ENCODE measurements around the gene SSBP2.

Gene SSBP2

DNA sequence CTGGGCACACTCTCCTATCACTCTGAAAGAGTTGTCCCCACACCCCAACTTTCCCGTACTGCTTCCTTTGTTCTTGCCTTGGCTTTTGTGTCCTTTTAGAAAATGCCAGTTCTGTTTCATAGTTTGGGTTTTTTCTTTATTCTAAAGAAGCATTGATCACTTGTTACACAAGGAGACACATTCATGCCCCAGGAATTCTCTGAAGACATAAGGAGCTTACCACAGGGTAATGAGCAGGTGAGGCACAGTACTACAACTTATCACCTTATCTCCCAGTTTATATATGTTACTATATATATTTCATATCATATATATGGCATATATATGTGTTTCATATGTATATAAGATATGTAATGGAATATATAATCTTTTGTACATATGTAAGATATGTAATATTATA is 6.5 kb upstream of the SSBP2 start:
- TF ChIP-seq, protein P1, sequence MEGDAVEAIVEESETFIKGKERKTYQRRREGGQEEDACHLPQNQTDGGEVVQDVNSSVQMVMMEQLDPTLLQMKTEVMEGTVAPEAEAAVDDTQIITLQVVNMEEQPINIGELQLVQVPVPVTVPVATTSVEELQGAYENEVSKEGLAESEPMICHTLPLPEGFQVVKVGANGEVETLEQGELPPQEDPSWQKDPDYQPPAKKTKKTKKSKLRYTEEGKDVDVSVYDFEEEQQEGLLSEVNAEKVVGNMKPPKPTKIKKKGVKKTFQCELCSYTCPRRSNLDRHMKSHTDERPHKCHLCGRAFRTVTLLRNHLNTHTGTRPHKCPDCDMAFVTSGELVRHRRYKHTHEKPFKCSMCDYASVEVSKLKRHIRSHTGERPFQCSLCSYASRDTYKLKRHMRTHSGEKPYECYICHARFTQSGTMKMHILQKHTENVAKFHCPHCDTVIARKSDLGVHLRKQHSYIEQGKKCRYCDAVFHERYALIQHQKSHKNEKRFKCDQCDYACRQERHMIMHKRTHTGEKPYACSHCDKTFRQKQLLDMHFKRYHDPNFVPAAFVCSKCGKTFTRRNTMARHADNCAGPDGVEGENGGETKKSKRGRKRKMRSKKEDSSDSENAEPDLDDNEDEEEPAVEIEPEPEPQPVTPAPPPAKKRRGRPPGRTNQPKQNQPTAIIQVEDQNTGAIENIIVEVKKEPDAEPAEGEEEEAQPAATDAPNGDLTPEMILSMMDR (conservative IDR thresholded peaks at IDR 0.05; ENCODE audit: control insufficient read depth, insufficient read depth, low read depth, low read length) = no peak
- no peak for DNase-seq (ENCODE audit: low read depth)

DNA sequence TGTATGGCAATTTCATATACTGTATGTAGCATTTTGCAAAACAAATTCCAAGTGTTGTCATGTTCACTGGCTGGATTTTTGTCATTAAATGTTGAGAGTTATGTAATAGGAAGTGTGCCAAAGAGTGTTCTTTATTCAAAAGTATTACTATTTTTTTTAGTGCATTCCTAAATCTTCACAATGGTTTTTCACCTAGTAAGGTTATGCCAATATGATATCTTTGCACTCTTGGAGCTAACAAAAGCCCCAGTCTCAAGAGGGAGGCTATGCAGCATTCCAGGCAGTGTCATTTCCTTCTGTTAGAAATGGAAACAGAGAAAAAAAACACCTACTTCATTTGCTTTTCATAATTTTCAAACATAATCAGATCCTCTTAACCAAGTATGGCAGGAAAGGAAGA is 5.1 kb upstream of the SSBP2 start:
- no peak overlapping the region for H3K4me3 ChIP-seq (ENCODE audit: control insufficient read depth, low read depth, low read length)
- TF ChIP-seq, protein P1 (conservative IDR thresholded peaks at IDR 0.05; ENCODE audit: control insufficient read depth, insufficient read depth, low read depth, low read length) = no peak
- DNase-seq (ENCODE audit: low read depth) = no peak

More for the DNA sequence above, 6.5 kb upstream of the SSBP2 start:
- H3K4me3 ChIP-seq (ENCODE audit: control insufficient read depth, low read depth, low read length) = no peak overlapping the region

- TF ChIP-seq, protein P1 (conservative IDR thresholded peaks at IDR 0.05; ENCODE audit: control insufficient read depth, insufficient read depth, low read depth, low read length) = no peak
- no peak overlapping the region for H3K4me3 ChIP-seq (ENCODE audit: control insufficient read depth, low read depth, low read length)
- DNase-seq (ENCODE audit: low read depth) = peak; percentile 91
Observed at GRCh38 chr5:81755320-81755719, 4.4 kb upstream of the SSBP2 start.

DNA sequence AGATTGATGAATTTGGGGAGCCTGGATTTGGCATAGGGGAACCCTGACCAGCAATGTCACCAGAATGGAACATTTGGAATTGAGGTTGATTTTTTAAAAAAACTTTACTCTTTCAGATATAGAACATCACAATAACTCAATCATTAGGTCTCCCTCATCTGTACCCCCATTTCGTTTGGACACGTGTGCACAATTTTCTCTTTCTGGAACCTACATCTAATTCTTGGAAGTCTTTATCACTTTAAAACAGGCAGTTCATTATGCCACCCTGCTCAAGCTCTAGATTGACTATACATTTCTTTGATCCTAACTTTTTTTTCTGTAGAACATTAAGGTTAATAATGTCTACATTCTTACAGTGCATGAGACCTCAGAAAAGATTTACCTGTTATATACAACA is 3.7 kb upstream of the SSBP2 start:
- DNase-seq (ENCODE audit: low read depth) = no peak
- TF ChIP-seq, protein P1 (conservative IDR thresholded peaks at IDR 0.05; ENCODE audit: control insufficient read depth, insufficient read depth, low read depth, low read length) = no peak
- no peak overlapping the region for H3K4me3 ChIP-seq (ENCODE audit: control insufficient read depth, low read depth, low read length)

GRCh38 chr5:81753429-81753828 is 2.5 kb upstream of the SSBP2 start:
- DNase-seq (ENCODE audit: low read depth) = no peak
- TF ChIP-seq, protein P1 (conservative IDR thresholded peaks at IDR 0.05; ENCODE audit: control insufficient read depth, insufficient read depth, low read depth, low read length) = no peak
- no peak overlapping the region for H3K4me3 ChIP-seq (ENCODE audit: control insufficient read depth, low read depth, low read length)

GRCh38 chr5:81752644-81752963 is 1.7 kb upstream of the SSBP2 start:
- H3K4me3 ChIP-seq (ENCODE audit: control insufficient read depth, low read depth, low read length) = no peak overlapping the region
- DNase-seq (ENCODE audit: low read depth) = no peak
- TF ChIP-seq, protein P1 (conservative IDR thresholded peaks at IDR 0.05; ENCODE audit: control insufficient read depth, insufficient read depth, low read depth, low read length) = no peak
